ENCODE results near the gene TTC39B. TPM values are rescaled to one million over a fixed set of nuclear protein-coding genes. Genes with fewer than 3 reads are reported as not detected.

The TTC39B gene
- total RNA-seq, 1 experiment from 2014 or later = 7.4 TPM

- Histone ChIP-seq H3K36me3 (ENCODE audit: control insufficient read depth in 1 of 2, insufficient read depth in 2 of 2, low read length in 2 of 2) (no peaks in the 10 kb centered on the region), H3K9me3 (ENCODE audit: control insufficient read depth in 1 of 2, insufficient read depth in 1 of 2, low read depth in 1 of 2, low read length in 2 of 2) (no peaks in the 10 kb centered on the region), H3K4me3 (replicated peaks in 1 of 2; ENCODE audit: low read depth in 1 of 2, low read length in 2 of 2) (no peak overlapping the region), H3K9ac (ENCODE audit: low read length) (no peak overlapping the region), H3K4me1 (ENCODE audit: control insufficient read depth in 1 of 2, insufficient read depth in 2 of 2, low read length in 2 of 2) (no peaks in the 10 kb centered on the region; a peak in 1 of 4 replicates), H3K9me2 (ENCODE audit: insufficient read depth) (no peaks in the 10 kb centered on the region), H3K4me2 (ENCODE audit: low read length) (no peak overlapping the region), H3K79me2 (ENCODE audit: insufficient read depth, low read length) (no peaks in the 10 kb centered on the region), H2AFZ (ENCODE audit: low read depth, low read length, poor library complexity, severe bottlenecking) (no peak overlapping the region), H4K20me1 (ENCODE audit: insufficient read depth) (no peaks in the 10 kb centered on the region), H3K27ac (ENCODE audit: low read depth, low read length) (no peak overlapping the region), H3K27me3 (ENCODE audit: insufficient read depth, low read length) (peaks cover 33% of the 10 kb centered on the region)
- ChIA-PET CTCF (no interaction called here), POLR2A (no interaction called here), RAD21 (ENCODE audit: low non-redundant PET in 1 of 2, low total read pairs in 2 of 2, uncharacterized antibody in 2 of 2, unreplicated experiment in 2 of 2) (no interaction called here)
- BruUV-seq (replicated peaks) = no TSS peak
- intact Hi-C loops (cut with micrococcal nuclease) = no loop called here
- no peak for TF ChIP-seq POLR2A (IDR thresholded peaks at IDR 0.05; ENCODE audit: borderline replicate concordance, extremely low read depth, insufficient read depth, insufficient read length)
- no peak for TF ChIP-seq EGR1 (IDR thresholded peaks at IDR 0.05; ENCODE audit: low read depth)
- no peak for TF ChIP-seq POLR2AphosphoS5 (IDR thresholded peaks at IDR 0.05; ENCODE audit: low read depth, low read length)
- TF ChIP-seq SP1 (IDR thresholded peaks at IDR 0.05; ENCODE audit: low read depth) = no peak
- no peak for TF ChIP-seq ZBTB33 (IDR thresholded peaks at IDR 0.05; ENCODE audit: extremely low read depth, insufficient replicate concordance, low read length)
- TF ChIP-seq REST (IDR thresholded peaks at IDR 0.05; ENCODE audit: low read depth) = no peak
- TF ChIP-seq EZH2 (IDR thresholded peaks at IDR 0.05) = no peak
- no peak for TF ChIP-seq ZNF274 (IDR thresholded peaks at IDR 0.05; ENCODE audit: low read depth, low read length)
- no peak for TF ChIP-seq CEBPB (IDR thresholded peaks at IDR 0.05; ENCODE audit: low read depth)
- no peak for TF ChIP-seq FOSL1 (IDR thresholded peaks at IDR 0.05; ENCODE audit: low read depth)
- no peak for ATAC-seq
- DNase-seq (ENCODE audit: low read depth, low spot score) = no peak
Measured at GRCh38 chr9:15121630-15122029, 185.4 kb downstream of the TTC39B start.
